HepG2 (cell line): Measurements from ENCODE around the gene MACROD2. TPM values are rescaled to one million over a fixed set of nuclear protein-coding genes. Genes with fewer than 3 reads are reported as not detected.
A peak's percentile ranks its signal among the peaks of the same experiment; 100 is the strongest.

Source experiments
- ATAC-seq: fragments of 200-7000 bp; cut with Tn5 transposase; 3 replicates; pipeline ENCODE4 v1.9.1; 2020; ENCODE audit warnings: mild to moderate bottlenecking, moderate library complexity
- BruUV-seq: library from RNA; stranded (reverse); fragments of 400-500 nt; replicated peaks from 2 replicates; lab custom pipeline; 2021; lab: Mats Ljungman, UMichigan
- CTCF ChIA-PET: fragments of 300-600 bp; formaldehyde crosslinking; extraction: SDS; loops from one replicate; lab custom pipeline; 2021; ENCODE audit warnings: low total read pairs, inconsistent platforms, low intra/inter-chr PET ratio; lab: Yijun Ruan, JAX
- POLR2A ChIA-PET: fragments of 350-600 bp; sonication (Branson Sonifier 250); formaldehyde crosslinking; loops from one replicate; lab custom pipeline; 2020; ENCODE audit warnings: antibody characterized with exemption, inconsistent platforms; lab: Yijun Ruan, JAX
- DNase-seq: peaks from one replicate; pipeline ENCODE4 v3.0.0-alpha.2; 2015; ENCODE audit warnings: low spot score
- FAIRE-seq: peaks from 3 replicates; lab custom pipeline; 2011; peaks lifted over from hg19 to GRCh38; lab: Jason Lieb, UNC
- H2AFZ ChIP-seq: one replicate; pipeline ENCODE4 v1.6.1; 2011; ENCODE audit warnings: low read length, inconsistent platforms
- H3K27ac ChIP-seq: fragments of 300-600 bp; 3 replicates; pipeline ENCODE4 v1.8.0; 2011; ENCODE audit warnings: mixed run types, mild to moderate bottlenecking, mixed read lengths, low read length, inconsistent platforms; ENCODE audit not compliant: insufficient read depth; ENCODE audit errors: extremely low read length
- H3K27me3 ChIP-seq, 2 experiments: fragments of 200-600 bp in 1 of 2; 2 replicates in 1 of 2; 3 replicates in 1 of 2; pipeline versions ENCODE4 v1.6.0 to v1.8.0; 2011; ENCODE audit warnings: low read length in 2 of 2, mild to moderate bottlenecking in 2 of 2, moderate library complexity in 2 of 2, inconsistent platforms in 1 of 2; ENCODE audit not compliant: insufficient read depth in 2 of 2, control insufficient read depth in 1 of 2
- H3K36me3 ChIP-seq, 2 experiments: fragments of 200-600 bp in 1 of 2; replicated peaks in 1 of 2; 2 replicates in 1 of 2; 3 replicates in 1 of 2; pipeline versions ENCODE4 v1.5.1 to v1.8.0; 2011; ENCODE audit warnings: low read length in 2 of 2, inconsistent platforms in 1 of 2; ENCODE audit not compliant: insufficient read depth in 2 of 2, control insufficient read depth in 1 of 2
- H3K4me1 ChIP-seq: 2 replicates; pipeline ENCODE4 v1.5.1; 2012; ENCODE audit warnings: low read length, inconsistent platforms; ENCODE audit not compliant: insufficient read depth
- H3K4me2 ChIP-seq: 2 replicates; pipeline ENCODE4 v1.6.0; 2011; ENCODE audit warnings: low read depth, low read length, inconsistent platforms
- H3K4me3 ChIP-seq, 3 experiments: fragments of 200-600 bp in 1 of 3; sonication (generic), shearing (Covaris generic) in 1 of 3; replicated peaks in 1 of 3; 2 replicates each; pipeline ENCODE4 v1.5.1; 2011 to 2016; ENCODE audit warnings: low read length in 3 of 3, inconsistent platforms in 2 of 3, low read depth in 2 of 3, mild to moderate bottlenecking in 2 of 3, control low read depth in 1 of 3, mixed read lengths in 1 of 3; ENCODE audit not compliant: insufficient read depth in 1 of 3
- H3K79me2 ChIP-seq: one replicate; pipeline ENCODE4 v1.6.1; 2011; ENCODE audit warnings: low read length, inconsistent platforms; ENCODE audit not compliant: insufficient read depth
- H3K9ac ChIP-seq: 2 replicates; pipeline ENCODE4 v1.6.0; 2011; ENCODE audit warnings: mild to moderate bottlenecking, low read depth, low read length, inconsistent platforms; ENCODE audit not compliant: insufficient read depth
- H3K9me3 ChIP-seq: 2 replicates; pipeline ENCODE4 v1.5.1; 2012; ENCODE audit warnings: mild to moderate bottlenecking, low read length
- H4K20me1 ChIP-seq: 2 replicates; pipeline ENCODE4 v1.6.0; 2011; ENCODE audit warnings: inconsistent platforms, mild to moderate bottlenecking, low read length, moderate library complexity; ENCODE audit not compliant: insufficient read depth
- ATRX ChIP-seq: sonication (generic); formaldehyde crosslinking; IDR thresholded peaks from 2 replicates; pipeline ENCODE4 v1.4.0; 2020; ENCODE audit warnings: missing genetic modification reagents, borderline replicate concordance
- CREB1 ChIP-seq, 2 experiments: fragments of 450-650 bp in 1 of 2; IDR thresholded peaks; 2 replicates each; pipeline ENCODE4 v1.6.1; 2016 to 2017; ENCODE audit warnings: control low read depth in 1 of 2, mild to moderate bottlenecking in 1 of 2, missing compliant biosample characterization in 1 of 2, missing genetic modification characterization in 1 of 2
- FOXP1 ChIP-seq, 2 experiments: fragments of 450-650 bp in 1 of 2; IDR thresholded peaks; 2 replicates each; pipeline ENCODE4 v1.6.1; 2017 to 2018; ENCODE audit warnings: antibody characterized with exemption in 1 of 2
- HNRNPL ChIP-seq: fragments of 200-400 bp; formaldehyde crosslinking; IDR thresholded peaks from 2 replicates; pipeline ENCODE4 v1.6.1; 2017; ENCODE audit warnings: mild to moderate bottlenecking, low read depth, low read length
- HOXA5 ChIP-seq: sonication (generic); formaldehyde crosslinking; IDR thresholded peaks from 2 replicates; pipeline ENCODE4 v1.4.0; 2020; ENCODE audit warnings: missing genetic modification reagents
- IRF2 ChIP-seq: IDR thresholded peaks from 2 replicates; pipeline ENCODE4 v1.6.1; 2018; ENCODE audit warnings: missing genetic modification reagents, missing compliant biosample characterization
- MYC ChIP-seq: sonication (generic); formaldehyde crosslinking; IDR thresholded peaks from 2 replicates; pipeline ENCODE4 v1.9.0; 2021; ENCODE audit warnings: missing genetic modification reagents, borderline replicate concordance
- SNRNP70 ChIP-seq: fragments of 200-400 bp; formaldehyde crosslinking; IDR thresholded peaks from 2 replicates; pipeline ENCODE4 v1.6.1; 2017; ENCODE audit warnings: mild to moderate bottlenecking, low read depth, low read length, moderate library complexity
- ZBTB10 ChIP-seq: sonication (generic); formaldehyde crosslinking; IDR thresholded peaks from 2 replicates; pipeline ENCODE4 v1.4.0; 2020; ENCODE audit warnings: missing genetic modification reagents, borderline replicate concordance
- ZBTB44 ChIP-seq: sonication (generic); formaldehyde crosslinking; IDR thresholded peaks from 2 replicates; pipeline ENCODE4 v1.4.0; 2020; ENCODE audit warnings: missing genetic modification reagents
- ZNF124 ChIP-seq: sonication (generic); formaldehyde crosslinking; IDR thresholded peaks from 2 replicates; pipeline ENCODE4 v1.4.0; 2020; ENCODE audit warnings: missing genetic modification reagents
- ZNF230 ChIP-seq: sonication (generic); formaldehyde crosslinking; IDR thresholded peaks from 2 replicates; pipeline ENCODE4 v1.4.0; 2020; ENCODE audit warnings: mild to moderate bottlenecking, missing genetic modification reagents
- ZNF253 ChIP-seq: sonication (generic); formaldehyde crosslinking; IDR thresholded peaks from 2 replicates; pipeline ENCODE4 v1.8.0; 2022; ENCODE audit warnings: mild to moderate bottlenecking, missing genetic modification reagents, borderline replicate concordance
- ZNF260 ChIP-seq: sonication (generic); formaldehyde crosslinking; IDR thresholded peaks from 2 replicates; pipeline ENCODE4 v1.4.0; 2020; ENCODE audit warnings: missing genetic modification reagents, low read depth, mild to moderate bottlenecking, borderline replicate concordance
- ZNF558 ChIP-seq: sonication (generic); formaldehyde crosslinking; IDR thresholded peaks from 2 replicates; pipeline ENCODE4 v1.9.0; 2022; ENCODE audit warnings: mild to moderate bottlenecking, missing genetic modification reagents, borderline replicate concordance
- ZNF652 ChIP-seq: IDR thresholded peaks from 2 replicates; pipeline ENCODE4 v1.6.1; 2016; ENCODE audit warnings: low read depth, borderline replicate concordance
- ZNF724P ChIP-seq: sonication (generic); formaldehyde crosslinking; IDR thresholded peaks from 2 replicates; pipeline ENCODE4 v1.8.0; 2022; ENCODE audit warnings: missing genetic modification reagents, borderline replicate concordance
- WGBS: methylation state at CpG from one replicate; pipeline ENCODE4 v1.1.6; 2017; ENCODE audit warnings: low lambda C conversion rate; 5-methylcytosine and 5-hydroxymethylcytosine counted together
- in situ Hi-C: cut with HindIII; loops from 2 replicates; pipeline ENCODE4 v1.10.0; 2017; ENCODE audit warnings: low pct_unique_long_range_greater_than_20kb; ENCODE audit not compliant: extremely low pct_ligation_motif_present
- intact Hi-C: fragments of 100-400 bp; cut with micrococcal nuclease; formaldehyde crosslinking; loops from one replicate; pipeline ENCODE4 v1.10.0; 2022; ENCODE audit not compliant: unreplicated experiment
- polyA plus RNA-seq, 8 experiments: library from polyadenylated mRNA; depleted of rRNA in 3 of 8; stranded (reverse) in 7 of 8; unstranded in 1 of 8; fragments of >200 nt; fragmentation: Illumina TruSeq in 4 of 8; extraction: Trizol in 4 of 8; gene quantifications; 2 replicates each; pipeline versions ENCODE4 v1.2.1 to v1.2.3, GENCODE V29; 2011 to 2016; ENCODE audit warnings: low read depth in 4 of 8, missing spikeins in 1 of 8, mixed read lengths in 1 of 8; ENCODE audit not compliant: insufficient read depth in 1 of 8
- total RNA-seq, 5 experiments: library from RNA; depleted of rRNA; stranded (reverse); fragments of >200 nt; fragmentation: Illumina TruSeq; extraction: Trizol; gene quantifications; 2 replicates each; pipeline ENCODE4 v1.2.3, GENCODE V29; 2016; ENCODE audit warnings: low read depth in 1 of 5
- TF ChIP-seq, protein P1 (sequence below): sonication (generic); formaldehyde crosslinking; IDR thresholded peaks from 2 replicates; pipeline ENCODE4 v1.5.1; 2020; ENCODE audit warnings: mild to moderate bottlenecking, moderate library complexity, missing genetic modification reagents

Gene MACROD2
- total and polyA plus RNA-seq, 2 of the 13 experiments (the other 11 are each of a cell fraction or from before 2014, with no cell fraction given), result 0.13 to 0.51 TPM

GRCh38 chr20:14193443-14193842, 198.1 kb downstream of the MACROD2 start (continued):
- TF ChIP-seq, protein P1, sequence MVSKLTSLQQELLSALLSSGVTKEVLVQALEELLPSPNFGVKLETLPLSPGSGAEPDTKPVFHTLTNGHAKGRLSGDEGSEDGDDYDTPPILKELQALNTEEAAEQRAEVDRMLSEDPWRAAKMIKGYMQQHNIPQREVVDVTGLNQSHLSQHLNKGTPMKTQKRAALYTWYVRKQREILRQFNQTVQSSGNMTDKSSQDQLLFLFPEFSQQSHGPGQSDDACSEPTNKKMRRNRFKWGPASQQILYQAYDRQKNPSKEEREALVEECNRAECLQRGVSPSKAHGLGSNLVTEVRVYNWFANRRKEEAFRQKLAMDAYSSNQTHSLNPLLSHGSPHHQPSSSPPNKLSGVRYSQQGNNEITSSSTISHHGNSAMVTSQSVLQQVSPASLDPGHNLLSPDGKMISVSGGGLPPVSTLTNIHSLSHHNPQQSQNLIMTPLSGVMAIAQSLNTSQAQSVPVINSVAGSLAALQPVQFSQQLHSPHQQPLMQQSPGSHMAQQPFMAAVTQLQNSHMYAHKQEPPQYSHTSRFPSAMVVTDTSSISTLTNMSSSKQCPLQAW (CRISPR knock-in tag), result no peak
- TF ChIP-seq ZNF724P (no peak), ATRX (CRISPR knock-in tag) (no peak), HOXA5 (CRISPR knock-in tag) (no peak), HNRNPL (no peak), ZNF652 (no peak), ZNF124 (CRISPR knock-in tag) (no peak), ZNF230 (no peak)

- no TSS peak for BruUV-seq
- Histone ChIP-seq H3K27ac (no peak overlapping the region), H3K4me2 (no peak overlapping the region), H4K20me1 (no peaks in the 10 kb centered on the region), H3K9me3 (no peaks in the 10 kb centered on the region), H3K4me3 (no peak overlapping the region), H3K79me2 (no peaks in the 10 kb centered on the region), H3K27me3 (no peaks in the 10 kb centered on the region), H3K36me3 (no peaks in the 10 kb centered on the region), H2AFZ (no peak overlapping the region), H3K9ac (no peak overlapping the region), H3K4me1 (no peaks in the 10 kb centered on the region)
- intact Hi-C loops, result no loop called here
- DNase-seq (no peak), ATAC-seq (peak; percentile 86), FAIRE-seq (peak; percentile 18)
- in situ Hi-C loops, result no loop called here
- 52% methylated on average over 2 of the region's 2 CpGs for WGBS
- CTCF ChIA-PET, result no interaction called here
- POLR2A ChIA-PET, result no interaction called here
- TF ChIP-seq FOXP1 (IDR thresholded peaks at IDR 0.05) (no peak), FOXP1 (CRISPR knock-in tag; IDR thresholded peaks at IDR 0.05) (no peak), ATRX (CRISPR knock-in tag) (no peak), ZNF253 (no peak), ZBTB10 (CRISPR knock-in tag) (no peak), IRF2 (CRISPR knock-in tag) (no peak), CREB1 (IDR thresholded peaks at IDR 0.05) (no peak), CREB1 (CRISPR knock-in tag; IDR thresholded peaks at IDR 0.05) (no peak), SNRNP70 (no peak), ZBTB44 (CRISPR knock-in tag) (no peak), ZNF260 (CRISPR knock-in tag) (no peak), ZNF558 (CRISPR knock-in tag) (no peak), MYC (CRISPR knock-in tag) (no peak)
Observed at GRCh38 chr20:14193885-14194284, 198.6 kb downstream of the MACROD2 start.
